ENCODE measurements around the gene COCH.
A peak's percentile ranks its signal among the peaks of the same experiment; 100 is the strongest.

Gene COCH

DNA sequence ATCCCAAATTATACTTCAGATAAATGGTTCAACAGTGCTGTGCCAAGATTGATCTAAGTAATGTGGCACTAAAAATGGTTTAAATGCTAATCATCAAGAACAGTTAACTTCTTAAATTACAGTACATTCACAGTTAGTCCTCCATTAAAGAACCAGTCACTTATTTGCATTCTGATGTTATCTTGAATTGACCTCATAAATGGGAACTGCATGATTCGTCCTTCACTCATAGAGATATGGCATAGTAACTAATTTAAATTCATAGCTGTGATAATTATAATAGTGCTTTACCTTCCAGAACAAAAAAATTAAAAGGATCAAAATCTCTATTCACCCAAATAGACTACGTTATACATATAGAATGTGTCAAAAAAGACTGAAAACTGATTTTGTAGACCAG, 61.1 kb downstream of the COCH start:
- no peak for TF ChIP-seq TAF1 (IDR thresholded peaks at IDR 0.05; ENCODE audit: low read depth)
- TF ChIP-seq, protein P1, sequence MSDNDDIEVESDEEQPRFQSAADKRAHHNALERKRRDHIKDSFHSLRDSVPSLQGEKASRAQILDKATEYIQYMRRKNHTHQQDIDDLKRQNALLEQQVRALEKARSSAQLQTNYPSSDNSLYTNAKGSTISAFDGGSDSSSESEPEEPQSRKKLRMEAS (IDR thresholded peaks at IDR 0.05) = no peak

DNA sequence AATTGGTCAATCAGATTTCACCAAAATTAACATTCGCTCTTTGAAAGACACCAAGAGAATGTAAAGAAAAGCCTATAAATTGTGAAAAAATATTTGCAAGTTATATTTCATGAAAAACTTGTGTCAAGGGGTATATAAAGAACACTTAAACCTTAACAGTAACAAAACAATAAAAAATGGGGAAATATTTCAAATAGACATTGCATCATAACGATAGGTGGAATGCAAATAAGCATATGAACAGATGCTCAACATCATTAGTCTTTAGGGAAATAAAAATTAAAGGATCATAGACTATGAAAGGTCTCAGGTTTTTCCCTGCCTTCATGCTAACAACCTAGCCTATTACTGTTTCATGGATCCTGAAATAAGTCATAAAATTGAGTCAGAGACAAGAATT, 64.3 kb downstream of the COCH start:
- TF ChIP-seq RAD21 (IDR thresholded peaks at IDR 0.05; ENCODE audit: low read depth) (no peak), CEBPB (IDR thresholded peaks at IDR 0.05) (peak; percentile 41), CREB1 (IDR thresholded peaks at IDR 0.05; ENCODE audit: low read depth) (no peak)
